Mucosa of descending colon (tissue), 3 donors: ENCODE results near the gene CAB39. TPM values are rescaled to one million over a fixed set of nuclear protein-coding genes. Genes with fewer than 3 reads are reported as not detected.

ENCODE experiments used
- ATAC-seq: fragments of 200-7000 bp; cut with Tn5 transposase; one replicate; pipeline ENCODE4 v1.9.1; 2020; ENCODE audit warnings: mild to moderate bottlenecking, moderate library complexity
- DNase-seq, 3 donors: peaks; one replicate each; pipeline ENCODE4 v3.0.0-alpha.2; 2020
- H3K36me3 ChIP-seq: fragments of 200-600 bp; one replicate; pipeline ENCODE4 v1.8.0; 2021; ENCODE audit warnings: low read depth, mild to moderate bottlenecking
- H3K4me1 ChIP-seq: fragments of 200-600 bp; one replicate; pipeline ENCODE4 v1.8.0; 2021; ENCODE audit warnings: low read depth, mild to moderate bottlenecking
- H3K4me3 ChIP-seq: fragments of 200-600 bp; one replicate; pipeline ENCODE4 v1.8.0; 2021; ENCODE audit warnings: mild to moderate bottlenecking
- H3K9me3 ChIP-seq: fragments of 200-600 bp; one replicate; pipeline ENCODE4 v1.8.0; 2021; ENCODE audit warnings: mild to moderate bottlenecking
- CTCF ChIP-seq: fragments of 200-600 bp; IDR thresholded peaks from one replicate; pipeline ENCODE4 v1.8.0; 2022; ENCODE audit warnings: antibody characterized with exemption, mild to moderate bottlenecking
- intact Hi-C, 2 donors: fragments of 100-400 bp; cut with DNase I in 1 of 2; cut with micrococcal nuclease in 1 of 2; formaldehyde crosslinking; loops; one replicate each; pipeline versions ENCODE4 v1.11.0 to v1.11.1; 2022; cut with DNase I, micrococcal nuclease
- total RNA-seq, 3 donors: library from RNA; stranded (reverse); fragmentation: NEBNext Ultra II Directional in 2 of 3; extraction: Animal tissue kit (Norgen Biotek cat#: 25700) in 2 of 3; gene quantifications; one replicate each; pipeline versions ENCODE4 v1.2.1 to v1.2.4, GENCODE V29; 2021 to 2023
- donor health status: DM: no; HTN: no; CAD: no; lungs with moderate emphysema.
- donor health status: DM: no; HTN: no; CAD: no.
- donor health status: DM: no; HTN: yes; CAD: no.

Gene CAB39
- total RNA-seq, 3 donors from 2014 or later: 112 to 155 (median 115) TPM

- TF ChIP-seq CTCF: no peak
- no peaks in the 10 kb centered on the region for H3K9me3 ChIP-seq
- ATAC-seq (no peak), DNase-seq (no peak)
- H3K36me3 ChIP-seq: no peaks in the 10 kb centered on the region
- no peaks in the 10 kb centered on the region for H3K4me1 ChIP-seq
- no peak overlapping the region for H3K4me3 ChIP-seq
- intact Hi-C loops: no loop called here
These were observed 92.8 kb downstream of the CAB39 start for GRCh38 chr2:230805353-230806017.

GRCh38 chr2:230807729-230808128, 95.1 kb downstream of the CAB39 start:
- intact Hi-C loops: no loop called here
- peaks cover 6% of the 10 kb centered on the region for H3K36me3 ChIP-seq
- DNase-seq (no peak), ATAC-seq (no peak)
- no peaks in the 10 kb centered on the region for H3K9me3 ChIP-seq
- no peak overlapping the region for H3K4me3 ChIP-seq
- no peaks in the 10 kb centered on the region for H3K4me1 ChIP-seq
- TF ChIP-seq CTCF: no peak

GRCh38 chr2:230809015-230809414, 96.4 kb downstream of the CAB39 start:
- intact Hi-C loops: no loop called here
- Histone ChIP-seq H3K36me3 (peaks cover 6% of the 10 kb centered on the region), H3K4me3 (no peak overlapping the region), H3K4me1 (no peaks in the 10 kb centered on the region), H3K9me3 (no peaks in the 10 kb centered on the region)
- DNase-seq: no peak
- no peak for ATAC-seq
- no peak for TF ChIP-seq CTCF

GRCh38 chr2:230809677-230810251, 97.1 kb downstream of the CAB39 start:
- Histone ChIP-seq H3K4me1 (no peaks in the 10 kb centered on the region), H3K9me3 (no peaks in the 10 kb centered on the region), H3K36me3 (peaks cover 6% of the 10 kb centered on the region), H3K4me3 (no peak overlapping the region)
- intact Hi-C loops: no loop called here
- ATAC-seq (no peak), DNase-seq (no peak)
- no peak for TF ChIP-seq CTCF

- H3K4me1 ChIP-seq: no peaks in the 10 kb centered on the region
- H3K36me3 ChIP-seq: peaks cover 6% of the 10 kb centered on the region
- intact Hi-C loops: no loop called here
- no peak overlapping the region for H3K4me3 ChIP-seq
- H3K9me3 ChIP-seq: no peaks in the 10 kb centered on the region
- ATAC-seq (no peak), DNase-seq (no peak)
- no peak for TF ChIP-seq CTCF
These were observed 98.9 kb downstream of the CAB39 start for GRCh38 chr2:230811508-230811907.
